Activated CD8-positive, alpha-beta memory T cell treated with anti-CD3 and anti-CD28 coated beads, Interleukin-2, amount 50 U/mL, for 24 hours (primary cell): ENCODE measurements around the gene IRX2.

ENCODE experiments used
- DNase-seq: peaks from one replicate; pipeline ENCODE4 v3.0.0-alpha.2; 2020; ENCODE audit errors: extremely low read depth

IRX2 gene

DNA sequence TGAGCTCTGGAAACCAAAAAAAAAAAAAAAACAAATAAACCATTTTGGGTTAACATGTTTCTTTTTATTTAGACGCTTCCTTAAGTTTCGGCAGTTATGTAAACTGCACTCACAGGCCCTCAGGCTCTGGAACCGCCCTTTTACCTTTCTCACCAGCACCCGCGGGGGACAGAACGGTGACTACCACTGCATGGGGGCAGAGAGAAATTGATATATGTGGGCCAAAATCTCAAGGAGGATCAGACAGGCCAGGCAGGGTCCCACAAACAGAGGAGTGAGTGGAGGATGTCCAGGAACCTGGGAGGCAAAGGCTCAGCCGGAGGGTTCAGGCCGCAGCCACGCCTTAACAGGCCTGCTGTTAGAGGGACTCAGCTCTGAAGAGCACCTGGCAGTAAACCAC is 54.4 kb downstream of the IRX2 start:
- DNase-seq, result no peak
